Cardiac fibroblast (primary cell): ENCODE measurements around the gene CRIM1.
"Not testable (repeated sequence)": the region's sequence is repeated elsewhere in the genome, so short reads cannot be mapped to it uniquely, and the experiment has no call there.

Experiments used
- DNase-seq, 2 donors: peaks; one replicate each; pipeline versions ENCODE4 v3.0.0 to v3.0.0-alpha.2; 2010; ENCODE audit warnings: low read depth in 2 of 2
- H3K4me3 ChIP-seq, 2 donors: replicated peaks in 1 of 2; 1 replicate in 1 of 2; 2 replicates in 1 of 2; pipeline ENCODE4 v1.5.1; 2011; ENCODE audit warnings: low read depth in 2 of 2, low read length in 2 of 2, mild to moderate bottlenecking in 2 of 2, moderate library complexity in 1 of 2
- CTCF ChIP-seq: IDR thresholded peaks from one replicate; pipeline ENCODE4 v1.5.1; 2011; ENCODE audit warnings: low read depth, mild to moderate bottlenecking, low read length, inconsistent platforms

Gene CRIM1

GRCh38 chr2:36357847-36358659, 2.5 kb downstream of the CRIM1 start:
- peak; percentile 50 for TF ChIP-seq CTCF
- DNase-seq: peak; percentile 85 to 86
- H3K4me3 ChIP-seq: peak overlapping the region; percentile 88 to 95

GRCh38 chr2:36359067-36359466, 3.5 kb downstream of the CRIM1 start:
- peak overlapping the region; percentile 88 to 95 for H3K4me3 ChIP-seq

GRCh38 chr2:36360063-36360462, 4.5 kb downstream of the CRIM1 start:
- DNase-seq: peak in 1 of 2 donors; percentile 28
- H3K4me3 ChIP-seq: no peak overlapping the region

More at GRCh38 chr2:36359067-36359466, 3.5 kb downstream of the CRIM1 start:
- peak; percentile 34 for TF ChIP-seq CTCF
- peak; percentile 41 to 65 for DNase-seq

GRCh38 chr2:36360834-36361233, 5.3 kb downstream of the CRIM1 start:
- H3K4me3 ChIP-seq: no peak overlapping the region
- DNase-seq: no peak
- TF ChIP-seq CTCF: no peak

More at GRCh38 chr2:36360063-36360462, 4.5 kb downstream of the CRIM1 start:
- TF ChIP-seq CTCF: no peak

- no peak for TF ChIP-seq CTCF
- peak; percentile 69 to 71 for DNase-seq
- no peak overlapping the region for H3K4me3 ChIP-seq
Measured at GRCh38 chr2:36361396-36361795, 5.8 kb downstream of the CRIM1 start.

GRCh38 chr2:36362291-36362690, 6.7 kb downstream of the CRIM1 start:
- DNase-seq: peak; percentile 73 to 91
- H3K4me3 ChIP-seq: peak overlapping the region in 1 of 2 donors; percentile 13

GRCh38 chr2:36363085-36363484, 7.5 kb downstream of the CRIM1 start:
- not testable (repeated sequence) for DNase-seq, H3K4me3 ChIP-seq

More at GRCh38 chr2:36362291-36362690, 6.7 kb downstream of the CRIM1 start:
- no peak for TF ChIP-seq CTCF
